ENCODE results near the gene DLG5. TPM values are rescaled to one million over a fixed set of nuclear protein-coding genes. Genes with fewer than 3 reads are reported as not detected.

The DLG5 gene
- total RNA-seq, 1 donor from 2014 or later: 22.2 TPM

GRCh38 chr10:77964811-77965210, 38.3 kb upstream of the DLG5 start:
- H3K9ac ChIP-seq: no peak overlapping the region
- no peaks in the 10 kb centered on the region for H3K27me3 ChIP-seq
- H3K4me3 ChIP-seq: no peak overlapping the region
- Mint-ChIP-seq H3K4me1 (peaks cover 40% of the 10 kb centered on the region), H3K27me3 (ENCODE audit: insufficient read depth, low read depth) (peaks cover 5% of the 10 kb centered on the region), H3K9me3 (peaks cover 26% of the 10 kb centered on the region), H3K36me3 (peaks cover 4% of the 10 kb centered on the region), H3K4me3 (no peak overlapping the region), H3K27ac (no peak overlapping the region)
- no peak for DNase-seq (ENCODE audit: low spot score)
- no peaks in the 10 kb centered on the region for H3K79me2 ChIP-seq (ENCODE audit: low read depth)
- H2AFZ ChIP-seq (replicated peaks): no peak overlapping the region
- no peak overlapping the region for H3K27ac ChIP-seq
- H3K36me3 ChIP-seq: no peaks in the 10 kb centered on the region
- H3K4me2 ChIP-seq: no peak overlapping the region
- H3F3A ChIP-seq (ENCODE audit: low read depth): no peaks in the 10 kb centered on the region
- TF ChIP-seq EZH2phosphoT487 (IDR thresholded peaks at IDR 0.05) (no peak), EZH2 (IDR thresholded peaks at IDR 0.05) (no peak), CTCF (IDR thresholded peaks at IDR 0.05) (no peak)
- H4K20me1 ChIP-seq (ENCODE audit: low read depth): no peaks in the 10 kb centered on the region
- peaks cover 8% of the 10 kb centered on the region for H3K9me3 ChIP-seq (ENCODE audit: low read depth)
- H3K4me1 ChIP-seq: no peaks in the 10 kb centered on the region

GRCh38 chr10:77963901-77964300, 37.3 kb upstream of the DLG5 start:
- H3K27ac Mint-ChIP-seq: no peak overlapping the region
- no peaks in the 10 kb centered on the region for H3K36me3 ChIP-seq
- TF ChIP-seq EZH2phosphoT487 (IDR thresholded peaks at IDR 0.05) (no peak), EZH2 (IDR thresholded peaks at IDR 0.05) (no peak), CTCF (IDR thresholded peaks at IDR 0.05) (no peak)
- no peak overlapping the region for H3K4me3 ChIP-seq
- peaks cover 4% of the 10 kb centered on the region for H3K36me3 Mint-ChIP-seq
- no peak for DNase-seq (ENCODE audit: low spot score)
- H3K27me3 ChIP-seq: no peaks in the 10 kb centered on the region
- H2AFZ ChIP-seq (replicated peaks): no peak overlapping the region
- H3K4me2 ChIP-seq: no peak overlapping the region
- H3K4me1 Mint-ChIP-seq: peaks cover 34% of the 10 kb centered on the region
- peaks cover 26% of the 10 kb centered on the region for H3K9me3 Mint-ChIP-seq
- no peaks in the 10 kb centered on the region for H3K4me1 ChIP-seq
- no peak overlapping the region for H3K9ac ChIP-seq
- no peak overlapping the region for H3K27ac ChIP-seq
- H3K9me3 ChIP-seq (ENCODE audit: low read depth): peaks cover 8% of the 10 kb centered on the region
- H3K4me3 Mint-ChIP-seq: no peak overlapping the region
- H3K27me3 Mint-ChIP-seq (ENCODE audit: insufficient read depth, low read depth): peaks cover 5% of the 10 kb centered on the region
- H4K20me1 ChIP-seq (ENCODE audit: low read depth): no peaks in the 10 kb centered on the region
- H3F3A ChIP-seq (ENCODE audit: low read depth): no peaks in the 10 kb centered on the region
- no peaks in the 10 kb centered on the region for H3K79me2 ChIP-seq (ENCODE audit: low read depth)

DNA sequence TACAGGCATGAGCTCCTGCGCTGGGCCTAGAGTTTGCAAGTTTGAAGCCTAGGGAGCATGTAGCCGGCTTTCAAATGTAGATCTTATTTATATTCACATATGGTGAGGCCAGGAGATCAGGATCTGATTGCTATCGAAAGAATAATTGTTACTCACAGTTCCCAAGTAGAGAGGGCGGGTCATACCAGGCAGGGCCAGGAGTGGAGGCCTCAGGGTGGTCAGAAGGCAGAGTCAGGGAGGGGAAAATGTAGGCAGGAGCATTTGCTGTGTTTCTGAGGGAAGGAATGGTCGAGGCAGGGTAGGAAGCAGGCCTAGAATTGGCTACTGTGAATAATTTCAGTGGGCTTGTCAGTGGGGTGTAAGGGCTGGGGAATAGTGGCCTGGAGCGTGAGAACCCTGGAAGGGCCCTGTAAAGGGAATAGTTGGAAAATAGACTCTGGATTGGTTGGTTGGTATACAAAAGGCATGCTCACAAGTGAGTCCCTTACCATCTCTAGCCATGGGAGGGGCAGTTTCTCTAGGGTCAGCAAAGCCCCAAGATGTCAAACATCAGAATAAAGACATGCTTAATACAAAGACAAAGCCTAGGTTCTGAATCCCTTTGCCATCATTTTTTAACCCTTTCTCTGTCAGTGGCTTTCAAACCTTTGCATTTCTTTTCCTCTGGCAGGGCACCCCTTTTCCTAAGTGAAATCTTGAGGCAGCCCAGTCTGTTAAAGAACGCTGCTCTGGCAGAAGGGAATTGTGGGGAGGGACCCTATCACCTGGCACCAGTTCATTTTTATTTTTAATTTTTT, 36.0 kb upstream of the DLG5 start:
- no peak overlapping the region for H3K4me3 ChIP-seq
- H3K36me3 Mint-ChIP-seq: peaks cover 4% of the 10 kb centered on the region

More for the DNA sequence above, 36.0 kb upstream of the DLG5 start:
- no peak overlapping the region for H3K4me3 Mint-ChIP-seq
- peak overlapping the region; percentile 81 for H3K27ac Mint-ChIP-seq
- Histone ChIP-seq H3K27me3 (no peaks in the 10 kb centered on the region), H3K9me3 (ENCODE audit: low read depth) (peaks cover 8% of the 10 kb centered on the region), H4K20me1 (ENCODE audit: low read depth) (no peaks in the 10 kb centered on the region), H3K27ac (no peak overlapping the region), H3K36me3 (no peaks in the 10 kb centered on the region), H3F3A (ENCODE audit: low read depth) (no peaks in the 10 kb centered on the region), H3K4me1 (no peaks in the 10 kb centered on the region), H2AFZ (replicated peaks) (peak overlapping the region; percentile 2), H3K79me2 (ENCODE audit: low read depth) (no peaks in the 10 kb centered on the region), H3K4me2 (no peak overlapping the region), H3K9ac (no peak overlapping the region)
- H3K4me1 Mint-ChIP-seq: peaks cover 23% of the 10 kb centered on the region
- peaks cover 26% of the 10 kb centered on the region for H3K9me3 Mint-ChIP-seq
- TF ChIP-seq EZH2phosphoT487 (IDR thresholded peaks at IDR 0.05): no peak
- no peak for TF ChIP-seq EZH2 (IDR thresholded peaks at IDR 0.05)
- TF ChIP-seq CTCF (IDR thresholded peaks at IDR 0.05): no peak
- H3K27me3 Mint-ChIP-seq (ENCODE audit: insufficient read depth, low read depth): peaks cover under 1% of the 10 kb centered on the region
- no peak for DNase-seq (ENCODE audit: low spot score)
